ENCODE measurements around the gene SCAMP5. TPM values are rescaled to one million over a fixed set of nuclear protein-coding genes. Genes with fewer than 3 reads are reported as not detected.

The SCAMP5 gene
- total RNA-seq, 2 donors from 2014 or later = 4.0 to 7.5 TPM

DNA sequence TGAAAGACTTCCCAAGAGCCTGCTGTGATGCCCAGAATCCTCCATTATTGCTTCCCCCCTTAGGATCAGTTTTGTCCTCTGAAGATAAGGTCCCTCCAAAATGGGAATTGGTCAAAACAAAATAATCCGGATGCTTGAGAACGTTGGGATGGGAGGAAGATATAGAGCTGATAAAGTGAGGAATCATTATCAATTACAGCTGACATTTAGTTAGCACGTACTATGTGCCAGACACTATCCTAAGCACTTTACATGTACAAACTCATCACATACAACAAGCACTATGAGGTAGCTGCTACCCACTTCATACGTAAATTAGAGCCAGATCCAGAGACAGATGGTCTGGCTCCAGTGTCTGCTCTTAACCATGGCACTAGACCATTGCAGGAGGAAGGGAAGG is 32.1 kb upstream of the SCAMP5 start:
- H3K27ac ChIP-seq = no peak overlapping the region
- no peaks in the 10 kb centered on the region for H3K27me3 ChIP-seq
- TF ChIP-seq, protein P1, sequence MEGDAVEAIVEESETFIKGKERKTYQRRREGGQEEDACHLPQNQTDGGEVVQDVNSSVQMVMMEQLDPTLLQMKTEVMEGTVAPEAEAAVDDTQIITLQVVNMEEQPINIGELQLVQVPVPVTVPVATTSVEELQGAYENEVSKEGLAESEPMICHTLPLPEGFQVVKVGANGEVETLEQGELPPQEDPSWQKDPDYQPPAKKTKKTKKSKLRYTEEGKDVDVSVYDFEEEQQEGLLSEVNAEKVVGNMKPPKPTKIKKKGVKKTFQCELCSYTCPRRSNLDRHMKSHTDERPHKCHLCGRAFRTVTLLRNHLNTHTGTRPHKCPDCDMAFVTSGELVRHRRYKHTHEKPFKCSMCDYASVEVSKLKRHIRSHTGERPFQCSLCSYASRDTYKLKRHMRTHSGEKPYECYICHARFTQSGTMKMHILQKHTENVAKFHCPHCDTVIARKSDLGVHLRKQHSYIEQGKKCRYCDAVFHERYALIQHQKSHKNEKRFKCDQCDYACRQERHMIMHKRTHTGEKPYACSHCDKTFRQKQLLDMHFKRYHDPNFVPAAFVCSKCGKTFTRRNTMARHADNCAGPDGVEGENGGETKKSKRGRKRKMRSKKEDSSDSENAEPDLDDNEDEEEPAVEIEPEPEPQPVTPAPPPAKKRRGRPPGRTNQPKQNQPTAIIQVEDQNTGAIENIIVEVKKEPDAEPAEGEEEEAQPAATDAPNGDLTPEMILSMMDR (IDR thresholded peaks at IDR 0.05) = no peak
- H3K4me3 ChIP-seq = no peak overlapping the region
- no peak for DNase-seq (ENCODE audit: low spot score)
- H3K4me1 ChIP-seq = peaks cover 0 to 18% of the 10 kb centered on the region in 2 donors
- H3K36me3 ChIP-seq = no peaks in the 10 kb centered on the region
- no peaks in the 10 kb centered on the region for H3K9me3 ChIP-seq

DNA sequence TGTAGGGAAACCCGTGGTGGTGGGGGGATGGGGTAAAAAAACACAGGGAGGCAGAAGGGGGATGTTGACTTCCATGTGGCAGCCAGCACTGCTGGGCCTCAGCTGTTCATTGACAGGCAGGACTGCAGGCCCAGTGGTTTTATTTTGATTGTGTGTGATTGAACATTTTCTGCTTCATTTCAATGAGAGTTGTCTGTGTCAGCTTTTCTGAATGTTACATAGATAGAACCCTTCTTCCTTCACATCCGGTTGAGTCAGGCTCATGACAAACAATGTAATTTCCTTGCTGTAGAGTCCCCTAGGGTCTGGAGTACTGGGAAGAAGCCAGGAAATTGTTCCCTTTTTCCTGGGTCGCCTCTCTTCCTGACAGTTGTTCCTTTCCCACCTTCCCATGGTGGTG is 30.6 kb upstream of the SCAMP5 start:
- no peak overlapping the region for H3K27ac ChIP-seq
- DNase-seq (ENCODE audit: low spot score) = no peak
- TF ChIP-seq, protein P1 (IDR thresholded peaks at IDR 0.05) = no peak

DNA sequence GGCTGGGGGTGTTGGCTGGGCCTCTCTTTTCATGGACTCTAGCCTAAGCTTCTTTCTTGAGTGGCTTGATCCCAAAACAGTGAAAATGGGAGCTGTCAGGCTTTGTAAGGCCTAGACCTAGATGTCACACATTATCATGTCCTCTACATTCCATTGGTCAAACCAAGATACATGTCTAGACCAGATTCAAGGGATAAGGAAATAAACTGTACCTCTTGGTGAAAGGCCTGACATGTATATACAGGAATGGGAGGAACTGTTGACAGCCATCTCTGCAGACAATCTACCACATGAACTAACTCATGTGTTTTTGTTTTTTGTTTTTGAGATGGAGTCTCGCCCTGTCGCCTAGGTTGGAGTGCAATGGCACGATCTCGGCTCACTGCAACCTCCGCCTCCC is 27.7 kb upstream of the SCAMP5 start:
- H3K9me3 ChIP-seq = no peaks in the 10 kb centered on the region
- TF ChIP-seq, protein P1 (IDR thresholded peaks at IDR 0.05) = no peak
- no peaks in the 10 kb centered on the region for H3K27me3 ChIP-seq
- no peak for DNase-seq (ENCODE audit: low spot score)
- H3K4me1 ChIP-seq = no peaks in the 10 kb centered on the region
- no peak overlapping the region for H3K4me3 ChIP-seq
- no peaks in the 10 kb centered on the region for H3K36me3 ChIP-seq
- H3K27ac ChIP-seq = no peak overlapping the region

More for the DNA sequence above, 30.6 kb upstream of the SCAMP5 start:
- Histone ChIP-seq H3K27me3 (no peaks in the 10 kb centered on the region), H3K9me3 (no peaks in the 10 kb centered on the region), H3K4me1 (peaks cover 0 to 2% of the 10 kb centered on the region in 2 donors), H3K4me3 (no peak overlapping the region), H3K36me3 (no peaks in the 10 kb centered on the region)

GRCh38 chr15:74976159-74976558 is 19.2 kb upstream of the SCAMP5 start:
- no peaks in the 10 kb centered on the region for H3K27me3 ChIP-seq
- no peaks in the 10 kb centered on the region for H3K9me3 ChIP-seq
- no peak for DNase-seq (ENCODE audit: low spot score)
- no peaks in the 10 kb centered on the region for H3K36me3 ChIP-seq
- H3K4me3 ChIP-seq = no peak overlapping the region
- TF ChIP-seq, protein P1 (IDR thresholded peaks at IDR 0.05) = no peak
- H3K27ac ChIP-seq = no peak overlapping the region
- no peaks in the 10 kb centered on the region for H3K4me1 ChIP-seq

DNA sequence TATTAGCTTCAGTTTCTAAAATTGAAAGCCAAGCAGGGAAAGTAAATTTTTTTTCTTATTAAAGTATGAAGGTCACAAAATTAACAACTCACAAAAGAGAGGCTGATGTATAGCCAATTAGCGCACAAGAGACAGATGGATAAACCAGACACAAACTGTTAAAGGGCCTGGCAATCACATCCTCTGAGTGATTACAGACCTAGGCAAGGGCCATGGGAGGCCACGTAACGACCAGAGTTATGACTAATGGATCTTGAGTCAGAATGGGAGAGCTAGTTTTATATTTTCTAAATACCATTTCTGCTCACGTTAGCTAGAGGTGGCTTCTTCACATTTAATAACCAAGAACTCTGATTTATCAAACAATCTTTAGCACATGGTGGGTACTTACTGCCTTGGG is 17.8 kb upstream of the SCAMP5 start:
- no peaks in the 10 kb centered on the region for H3K36me3 ChIP-seq
- DNase-seq (ENCODE audit: low spot score) = no peak
- no peak overlapping the region for H3K4me3 ChIP-seq
- H3K4me1 ChIP-seq = no peaks in the 10 kb centered on the region
- H3K9me3 ChIP-seq = no peaks in the 10 kb centered on the region
- H3K27ac ChIP-seq = no peak overlapping the region
- TF ChIP-seq, protein P1 (IDR thresholded peaks at IDR 0.05) = no peak
- no peaks in the 10 kb centered on the region for H3K27me3 ChIP-seq

GRCh38 chr15:74978077-74978476 is 17.3 kb upstream of the SCAMP5 start:
- Histone ChIP-seq H3K27me3 (no peaks in the 10 kb centered on the region), H3K9me3 (no peaks in the 10 kb centered on the region), H3K36me3 (no peaks in the 10 kb centered on the region), H3K27ac (no peak overlapping the region), H3K4me3 (no peak overlapping the region), H3K4me1 (no peaks in the 10 kb centered on the region)
- no peak for DNase-seq (ENCODE audit: low spot score)
- TF ChIP-seq, protein P1 (IDR thresholded peaks at IDR 0.05) = no peak

Measured in right atrium auricular region (tissue), 2 donors.